IMR-90 (cell line): ENCODE data around the gene TULP3.

Experiments used
- POLR2A ChIP-seq: IDR thresholded peaks from 2 replicates; pipeline ENCODE4 v1.6.1; 2012; ENCODE audit warnings: mild to moderate bottlenecking, low read depth, low read length
- RFX5 ChIP-seq: IDR thresholded peaks from 2 replicates; pipeline ENCODE4 v1.8.0; 2012; ENCODE audit warnings: low read depth, mild to moderate bottlenecking, low read length, moderate library complexity
- TF ChIP-seq, protein P1 (sequence below): conservative IDR thresholded peaks from 2 replicates; pipeline ENCODE4 v1.5.1; 2012; ENCODE audit warnings: mild to moderate bottlenecking, low read depth, low read length, improper control_type of control experiment

- TF ChIP-seq POLR2A (no peak), RFX5 (no peak)
- TF ChIP-seq, protein P1, sequence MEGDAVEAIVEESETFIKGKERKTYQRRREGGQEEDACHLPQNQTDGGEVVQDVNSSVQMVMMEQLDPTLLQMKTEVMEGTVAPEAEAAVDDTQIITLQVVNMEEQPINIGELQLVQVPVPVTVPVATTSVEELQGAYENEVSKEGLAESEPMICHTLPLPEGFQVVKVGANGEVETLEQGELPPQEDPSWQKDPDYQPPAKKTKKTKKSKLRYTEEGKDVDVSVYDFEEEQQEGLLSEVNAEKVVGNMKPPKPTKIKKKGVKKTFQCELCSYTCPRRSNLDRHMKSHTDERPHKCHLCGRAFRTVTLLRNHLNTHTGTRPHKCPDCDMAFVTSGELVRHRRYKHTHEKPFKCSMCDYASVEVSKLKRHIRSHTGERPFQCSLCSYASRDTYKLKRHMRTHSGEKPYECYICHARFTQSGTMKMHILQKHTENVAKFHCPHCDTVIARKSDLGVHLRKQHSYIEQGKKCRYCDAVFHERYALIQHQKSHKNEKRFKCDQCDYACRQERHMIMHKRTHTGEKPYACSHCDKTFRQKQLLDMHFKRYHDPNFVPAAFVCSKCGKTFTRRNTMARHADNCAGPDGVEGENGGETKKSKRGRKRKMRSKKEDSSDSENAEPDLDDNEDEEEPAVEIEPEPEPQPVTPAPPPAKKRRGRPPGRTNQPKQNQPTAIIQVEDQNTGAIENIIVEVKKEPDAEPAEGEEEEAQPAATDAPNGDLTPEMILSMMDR, result no peak
Observed at GRCh38 chr12:2855546-2855945, 35.1 kb upstream of the TULP3 start.
